H9 (cell line): ENCODE results near the gene CETN1. TPM values are rescaled to one million over a fixed set of nuclear protein-coding genes. Genes with fewer than 3 reads are reported as not detected.
A peak's percentile ranks its signal among the peaks of the same experiment; 100 is the strongest.

Experiments used
- DNase-seq: peaks from one replicate; pipeline ENCODE4 v3.0.0-alpha.2; 2017
- H2AFZ ChIP-seq: one replicate; pipeline ENCODE4 v1.6.1; 2013; ENCODE audit warnings: mild to moderate bottlenecking, low read length, control low read depth, moderate library complexity
- H2AK5ac ChIP-seq: 2 replicates; pipeline ENCODE4 v1.6.1; 2013; ENCODE audit warnings: low read length, control low read depth, mixed read lengths; ENCODE audit not compliant: insufficient read length
- H2BK120ac ChIP-seq: one replicate; pipeline ENCODE4 v1.6.1; 2013; ENCODE audit warnings: low read depth, mild to moderate bottlenecking, low read length, control low read depth, inconsistent platforms; ENCODE audit not compliant: poor library complexity, severe bottlenecking
- H2BK12ac ChIP-seq: 2 replicates; pipeline ENCODE4 v1.6.1; 2013; ENCODE audit warnings: low read length, control low read depth, mixed read lengths, low read depth; ENCODE audit not compliant: insufficient read length
- H2BK15ac ChIP-seq: 2 replicates; pipeline ENCODE4 v1.6.1; 2013; ENCODE audit warnings: low read depth, low read length, control low read depth
- H2BK20ac ChIP-seq: one replicate; pipeline ENCODE4 v1.6.1; 2013; ENCODE audit warnings: low read depth, mild to moderate bottlenecking, low read length, control low read depth, inconsistent platforms; ENCODE audit not compliant: poor library complexity, severe bottlenecking
- H2BK5ac ChIP-seq: 2 replicates; pipeline ENCODE4 v1.6.1; 2013; ENCODE audit warnings: low read length, control low read depth, mixed read lengths; ENCODE audit not compliant: insufficient read length
- H3K14ac ChIP-seq: 2 replicates; pipeline ENCODE4 v1.6.1; 2013; ENCODE audit warnings: low read length, control low read depth; ENCODE audit not compliant: insufficient read depth
- H3K18ac ChIP-seq: 2 replicates; pipeline ENCODE4 v1.6.1; 2013; ENCODE audit warnings: low read depth, mild to moderate bottlenecking, mixed read lengths, low read length, control low read depth; ENCODE audit not compliant: insufficient read length
- H3K23ac ChIP-seq: 2 replicates; pipeline ENCODE4 v1.6.1; 2013; ENCODE audit warnings: low read length, control low read depth, mixed read lengths, low read depth; ENCODE audit not compliant: insufficient read length
- H3K23me2 ChIP-seq: 2 replicates; pipeline ENCODE4 v1.6.1; 2013; ENCODE audit warnings: low read depth, mild to moderate bottlenecking, mixed read lengths, low read length, control low read depth; ENCODE audit not compliant: insufficient read length, poor library complexity, severe bottlenecking
- H3K27ac ChIP-seq: 2 replicates; pipeline ENCODE4 v1.5.1; 2013; ENCODE audit warnings: low read length, control low read depth, mixed read lengths, low read depth; ENCODE audit not compliant: insufficient read length
- H3K27me3 ChIP-seq: 2 replicates; pipeline ENCODE4 v1.6.1; 2013; ENCODE audit warnings: low read length, control low read depth, inconsistent platforms; ENCODE audit not compliant: insufficient read depth
- H3K4ac ChIP-seq: 2 replicates; pipeline ENCODE4 v1.6.1; 2013; ENCODE audit warnings: low read depth, mild to moderate bottlenecking, control low read depth, inconsistent platforms, low read length, moderate library complexity
- H3K4me1 ChIP-seq: 2 replicates; pipeline ENCODE4 v1.6.1; 2013; ENCODE audit warnings: low read length, control low read depth, inconsistent platforms; ENCODE audit not compliant: insufficient read depth
- H3K4me2 ChIP-seq: 2 replicates; pipeline ENCODE4 v1.6.1; 2013; ENCODE audit warnings: low read length, control low read depth, mixed read lengths; ENCODE audit not compliant: insufficient read length, insufficient read depth
- H3K56ac ChIP-seq: 2 replicates; pipeline ENCODE4 v1.6.1; 2013; ENCODE audit warnings: low read depth, mild to moderate bottlenecking, mixed read lengths, low read length, control low read depth; ENCODE audit not compliant: insufficient read length
- H3K79me1 ChIP-seq: 2 replicates; pipeline ENCODE4 v1.6.1; 2013; ENCODE audit warnings: low read depth, mild to moderate bottlenecking, moderate library complexity, low read length, control low read depth, inconsistent platforms; ENCODE audit not compliant: insufficient read depth, poor library complexity, severe bottlenecking
- H3K79me2 ChIP-seq: 2 replicates; pipeline ENCODE4 v1.6.1; 2013; ENCODE audit warnings: low read length, control low read depth, inconsistent platforms; ENCODE audit not compliant: insufficient read depth
- H3K9ac ChIP-seq: 2 replicates; pipeline ENCODE4 v1.6.1; 2013; ENCODE audit warnings: low read length, control low read depth, mixed read lengths; ENCODE audit not compliant: insufficient read length; ENCODE audit errors: extremely low read depth
- H3K9me3 ChIP-seq: one replicate; pipeline ENCODE4 v1.6.1; 2013; ENCODE audit warnings: low read depth, low read length, inconsistent platforms; ENCODE audit not compliant: control insufficient read depth
- H3T11ph ChIP-seq: one replicate; pipeline ENCODE4 v1.6.1; 2013; ENCODE audit warnings: mild to moderate bottlenecking, low read length, control low read depth, inconsistent platforms
- H4K20me1 ChIP-seq: one replicate; pipeline ENCODE4 v1.6.1; 2013; ENCODE audit not compliant: control insufficient read depth, insufficient read length, insufficient read depth
- H4K5ac ChIP-seq: 2 replicates; pipeline ENCODE4 v1.6.1; 2013; ENCODE audit warnings: low read depth, mild to moderate bottlenecking, mixed read lengths, low read length, control low read depth; ENCODE audit not compliant: insufficient read length
- H4K8ac ChIP-seq: replicated peaks from 2 replicates; pipeline ENCODE4 v1.6.1; 2013; ENCODE audit warnings: low read length, control low read depth, mixed read lengths, low read depth; ENCODE audit not compliant: insufficient read length
- H4K91ac ChIP-seq: 2 replicates; pipeline ENCODE4 v1.6.1; 2013; ENCODE audit warnings: low read depth, mild to moderate bottlenecking, moderate library complexity, mixed read lengths, low read length, control low read depth; ENCODE audit not compliant: insufficient read length
- H3K27ac Mint-ChIP-seq, 3 experiments: 2 replicates in 2 of 3; 3 replicates in 1 of 3; pipeline ENCODE4 v1.8.0; 2020 to 2021; ENCODE audit warnings: mixed read lengths in 3 of 3, mild to moderate bottlenecking in 1 of 3, moderate library complexity in 1 of 3
- H3K27me3 Mint-ChIP-seq: 2 replicates; pipeline ENCODE4 v1.8.0; 2021; ENCODE audit warnings: low read depth, mild to moderate bottlenecking, moderate library complexity, mixed read lengths
- H3K36me3 Mint-ChIP-seq, 3 experiments: 2 replicates in 2 of 3; 3 replicates in 1 of 3; pipeline ENCODE4 v1.8.0; 2020 to 2021; ENCODE audit warnings: low read depth in 3 of 3, mixed read lengths in 3 of 3; ENCODE audit not compliant: insufficient read depth in 1 of 3
- H3K4me1 Mint-ChIP-seq, 2 experiments: 2 replicates each; pipeline ENCODE4 v1.8.0; 2020; ENCODE audit warnings: mixed read lengths in 2 of 2
- H3K4me3 Mint-ChIP-seq, 2 experiments: 2 replicates in 1 of 2; 3 replicates in 1 of 2; pipeline ENCODE4 v1.8.0; 2020 to 2021; ENCODE audit warnings: mild to moderate bottlenecking in 2 of 2, mixed read lengths in 2 of 2, moderate library complexity in 1 of 2
- H3K9me3 Mint-ChIP-seq, 2 experiments: 2 replicates in 1 of 2; 3 replicates in 1 of 2; pipeline ENCODE4 v1.8.0; 2020; ENCODE audit warnings: mild to moderate bottlenecking in 2 of 2, mixed read lengths in 2 of 2, moderate library complexity in 1 of 2
- WGBS: extraction: QIAGEN DNeasy Blood & Tissue Kit; methylation state at CpG from one replicate; pipeline ENCODE4 v1.1.7; 2013; ENCODE audit warnings: missing lambda C conversion rate, low lambda C conversion rate, mixed read lengths; ENCODE audit not compliant: insufficient read length; ENCODE audit errors: extremely low coverage; 5-methylcytosine and 5-hydroxymethylcytosine counted together
- total RNA-seq: library from RNA; stranded (reverse); gene quantifications from 2 replicates; pipeline ENCODE4 v1.2.1, GENCODE V29; 2021
- TF ChIP-seq, protein P1 (sequence below): fragments of 200-600 bp; sonication (generic); conservative IDR thresholded peaks from 3 replicates; pipeline ENCODE4 v1.8.0; 2021; ENCODE audit warnings: antibody characterized with exemption, mild to moderate bottlenecking

CETN1 gene
- total RNA-seq, 1 experiment from 2014 or later = not detected

DNA sequence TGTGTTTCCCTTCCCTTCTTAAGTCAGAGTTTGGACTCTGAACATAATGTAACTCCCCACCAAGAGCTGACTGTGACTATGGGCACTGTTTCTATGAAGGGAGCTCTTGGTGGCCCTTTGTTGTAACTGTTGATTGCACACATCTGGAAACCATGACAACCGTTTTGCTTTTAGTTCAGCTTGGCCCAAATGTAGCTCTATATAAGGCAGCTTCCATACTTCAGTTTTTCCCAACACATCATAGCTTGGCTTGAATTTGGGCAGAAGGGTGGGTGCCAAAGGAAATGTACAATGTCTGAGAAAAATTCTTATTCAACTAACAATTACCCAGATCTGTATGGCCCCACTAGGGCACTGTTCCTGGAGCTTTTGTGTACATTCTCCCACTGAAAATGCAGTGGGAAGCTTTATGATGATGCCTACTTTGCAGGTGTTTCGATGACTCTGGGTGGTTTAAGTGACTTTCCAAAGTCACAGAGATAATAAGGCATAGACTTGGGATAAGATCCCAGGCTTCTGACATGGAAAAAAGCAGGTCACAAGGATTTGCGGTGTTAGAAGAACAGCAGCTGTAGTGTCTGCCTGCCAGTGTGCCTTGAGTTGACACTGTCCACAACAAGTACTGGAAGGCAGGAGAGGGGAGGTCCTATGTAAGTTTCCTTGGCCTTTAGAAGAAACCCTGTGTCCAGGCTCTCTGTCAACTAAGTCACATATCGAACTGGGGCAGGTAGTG lies 2.4 kb upstream of the CETN1 start:
- H3K4me1 Mint-ChIP-seq = peaks cover 42 to 52% of the 10 kb centered on the region in 2 experiments

More for the DNA sequence above, 2.4 kb upstream of the CETN1 start:
- Histone ChIP-seq H3K9me3 (no peaks in the 10 kb centered on the region), H2AK5ac (no peak overlapping the region), H3K18ac (no peak overlapping the region), H3K79me1 (no peaks in the 10 kb centered on the region), H3K14ac (no peak overlapping the region; the same call in 1 of the 2 replicates), H2BK12ac (peak overlapping the region; percentile 66), H3K27ac (no peak overlapping the region), H2BK5ac (no peak overlapping the region), H3K4me1 (peaks cover 10% of the 10 kb centered on the region), H3K23me2 (peaks cover 3% of the 10 kb centered on the region), H2BK15ac (no peak overlapping the region), H3K79me2 (no peaks in the 10 kb centered on the region), H3K27me3 (no peaks in the 10 kb centered on the region; the same call in 1 of the 2 replicates), H2BK20ac (no peak overlapping the region), H3K56ac (no peak overlapping the region), H4K5ac (no peak overlapping the region), H2AFZ (no peak overlapping the region), H3K4me2 (no peak overlapping the region), H3K9ac (no peak overlapping the region), H3K4ac (peak overlapping the region; percentile 47; the same call in 1 of the 2 replicates), H4K91ac (no peak overlapping the region), H4K8ac (no peak overlapping the region), H3T11ph (peak overlapping the region; percentile 26), H2BK120ac (peak overlapping the region; percentile 81), H3K23ac (no peak overlapping the region), H4K20me1 (no peaks in the 10 kb centered on the region)
- no peak for DNase-seq
- Mint-ChIP-seq H3K27me3 (peaks cover 2% of the 10 kb centered on the region), H3K36me3 (peaks cover 0 to 15% (median 4%) of the 10 kb centered on the region in 3 experiments; a peak in 3 of 7 replicates), H3K4me3 (no peak overlapping the region), H3K27ac (peak overlapping the region in 2 of 3 experiments; percentile 42 to 55; a peak in 1 of 7 replicates), H3K9me3 (peaks cover 0 to 7% of the 10 kb centered on the region in 2 experiments; a peak in 3 of 5 replicates)
- WGBS = no CpG with 5 or more reads among the region's 4 CpGs
- TF ChIP-seq, protein P1, sequence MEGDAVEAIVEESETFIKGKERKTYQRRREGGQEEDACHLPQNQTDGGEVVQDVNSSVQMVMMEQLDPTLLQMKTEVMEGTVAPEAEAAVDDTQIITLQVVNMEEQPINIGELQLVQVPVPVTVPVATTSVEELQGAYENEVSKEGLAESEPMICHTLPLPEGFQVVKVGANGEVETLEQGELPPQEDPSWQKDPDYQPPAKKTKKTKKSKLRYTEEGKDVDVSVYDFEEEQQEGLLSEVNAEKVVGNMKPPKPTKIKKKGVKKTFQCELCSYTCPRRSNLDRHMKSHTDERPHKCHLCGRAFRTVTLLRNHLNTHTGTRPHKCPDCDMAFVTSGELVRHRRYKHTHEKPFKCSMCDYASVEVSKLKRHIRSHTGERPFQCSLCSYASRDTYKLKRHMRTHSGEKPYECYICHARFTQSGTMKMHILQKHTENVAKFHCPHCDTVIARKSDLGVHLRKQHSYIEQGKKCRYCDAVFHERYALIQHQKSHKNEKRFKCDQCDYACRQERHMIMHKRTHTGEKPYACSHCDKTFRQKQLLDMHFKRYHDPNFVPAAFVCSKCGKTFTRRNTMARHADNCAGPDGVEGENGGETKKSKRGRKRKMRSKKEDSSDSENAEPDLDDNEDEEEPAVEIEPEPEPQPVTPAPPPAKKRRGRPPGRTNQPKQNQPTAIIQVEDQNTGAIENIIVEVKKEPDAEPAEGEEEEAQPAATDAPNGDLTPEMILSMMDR = no peak
